Heart left ventricle (tissue), 16 donors: Measurements from ENCODE around the gene CNOT10. TPM values are rescaled to one million over a fixed set of nuclear protein-coding genes. Genes with fewer than 3 reads are reported as not detected.
"Not testable (repeated sequence)": the region's sequence is repeated elsewhere in the genome, so short reads cannot be mapped to it uniquely, and the experiment has no call there.

Experiments
- ATAC-seq, 4 donors: fragments of 200-7000 bp; cut with Tn5 transposase; one replicate each; pipeline ENCODE4 v1.9.1; 2020 to 2022; ENCODE audit warnings: moderate library complexity in 4 of 4, mild to moderate bottlenecking in 3 of 4, moderate number of reproducible peaks in 1 of 4
- DNase-seq, 5 donors: peaks; one replicate each; pipeline ENCODE4 v3.0.0-alpha.2; 2020
- H3K27ac ChIP-seq, 12 donors: fragments of 200-600 bp; sonication (generic) in 4 of 12; one replicate each; pipeline versions ENCODE4 v1.5.0 to v1.8.0; 2016 to 2022; ENCODE audit warnings: mild to moderate bottlenecking in 2 of 12
- H3K27me3 ChIP-seq, 9 donors: fragments of 200-600 bp; sonication (generic) in 2 of 9; one replicate each; pipeline versions ENCODE4 v1.5.1 to v1.8.0; 2016 to 2022; ENCODE audit warnings: mild to moderate bottlenecking in 3 of 9
- H3K36me3 ChIP-seq, 9 donors: fragments of 200-600 bp; sonication (generic) in 2 of 9; one replicate each; pipeline versions ENCODE4 v1.5.0 to v1.8.0; 2018 to 2022; ENCODE audit warnings: mild to moderate bottlenecking in 2 of 9
- H3K4me1 ChIP-seq, 12 donors: fragments of 200-600 bp; sonication (generic) in 4 of 12; one replicate each; pipeline versions ENCODE4 v1.5.0 to v1.8.0; 2016 to 2022; ENCODE audit warnings: mild to moderate bottlenecking in 3 of 12
- H3K4me3 ChIP-seq, 12 donors: fragments of 200-600 bp; sonication (generic) in 4 of 12; one replicate each; pipeline versions ENCODE4 v1.5.0 to v1.8.0; 2017 to 2022; ENCODE audit warnings: mild to moderate bottlenecking in 9 of 12, moderate library complexity in 4 of 12
- H3K9me3 ChIP-seq, 12 donors: fragments of 200-600 bp; sonication (generic) in 4 of 12; one replicate each; pipeline versions ENCODE4 v1.5.0 to v1.8.0; 2016 to 2022; ENCODE audit warnings: mild to moderate bottlenecking in 1 of 12
- POLR2A ChIP-seq, 2 donors: fragments of 450-650 bp; IDR thresholded peaks; one replicate each; pipeline ENCODE4 v1.6.1; 2017; ENCODE audit warnings: antibody characterized with exemption in 2 of 2, mild to moderate bottlenecking in 2 of 2, moderate library complexity in 2 of 2
- WGBS, 4 donors: extraction: QIAGEN DNeasy Blood & Tissue Kit in 2 of 4; methylation state at CpG; one replicate each; pipeline versions ENCODE4 v1.1.5 to v1.1.7; 2013 to 2018; 5-methylcytosine and 5-hydroxymethylcytosine counted together
- intact Hi-C, 10 donors: fragments of 100-400 bp; cut with DNase I; formaldehyde crosslinking; loops; one replicate each; pipeline versions ENCODE4 v1.11.1 to v1.14.2; 2022
- polyA plus RNA-seq, 2 donors: library from polyadenylated mRNA; stranded (reverse); fragments of 200-250 nt; gene quantifications; one replicate each; pipeline ENCODE4 v1.2.3, GENCODE V29; 2013
- total RNA-seq, 9 donors: library from RNA; depleted of rRNA in 2 of 9; stranded (reverse); fragments of >200 nt in 2 of 9; fragmentation: NEBNext Ultra II Directional in 3 of 9; extraction: Animal tissue kit (Norgen Biotek cat#: 25700) in 3 of 9; gene quantifications; one replicate each; pipeline versions ENCODE4 v1.1.0 to v1.2.4, GENCODE V29; 2016 to 2023
- TF ChIP-seq, protein P1 (sequence below), 12 donors: fragments of 200-600 bp; sonication (generic) in 4 of 12; IDR thresholded peaks; one replicate each; pipeline versions ENCODE4 v1.5.0 to v1.8.0; 2018 to 2022; ENCODE audit warnings: antibody characterized with exemption in 12 of 12, mild to moderate bottlenecking in 5 of 12
- donor health status: ischemic (EF 13 %, LVEDD 7.1; RV severe dilation, severe dysfunction).
- donor health status: healthy with polysubstance abuse.
- donor health status: DM: no; HTN: yes; CAD: no.
- donor health status: DM: no; HTN: no; CAD: no.
- donor health status: ischemic (EF 25% LVEDD 6.9; RV normal size, moderate dysfunction).
- donor health status: ischemic (EF 25% LVEDD 5.7; RV mildly dilated, moderate dysfunction).
- donor health status: healthy.
- donor health status: DM: yes; HTN: yes; CAD: no.
- donor health status: ischemic (EF 35%, LVEDD 5.7; RV mildly dilated, moderate dysfunction).
- donor health status: nonischemic (EF 11% LVEDD 7.7; RV severe dilation, severe dysfunction).
- donor health status: DM: yes; HTN: yes; CAD: no.
- donor health status: PGD.
- donor health status: ischemic (EF 29% LVEDD 5.4; RV normal size, mild dysfunction).
- donor health status: nonischemic (EF 23%, LVEDD 6.1; RV moderate dilation, normal function).

The CNOT10 gene
- total and polyA plus RNA-seq, 11 donors = 6.3 to 23.3 (median 15.9) TPM

DNA sequence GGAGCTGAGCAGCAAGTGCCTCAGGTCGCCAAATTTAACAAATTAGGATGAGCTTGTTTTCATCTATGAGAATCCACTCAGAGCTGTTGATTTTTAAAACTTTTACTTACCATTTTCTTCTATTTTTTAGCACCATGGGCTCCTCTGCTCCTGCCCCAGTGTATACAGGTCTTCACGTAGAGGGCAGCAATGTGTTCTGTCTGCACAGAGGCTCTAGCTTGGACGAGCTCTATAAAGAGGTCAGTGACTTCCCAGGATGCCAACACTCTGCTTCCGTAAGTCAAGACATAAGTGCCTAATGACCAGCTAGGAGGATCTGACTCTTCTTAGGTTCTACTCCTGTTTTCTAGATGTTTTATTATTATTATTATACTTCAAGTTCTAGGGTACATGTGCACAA lies 41.2 kb upstream of the CNOT10 start:
- WGBS, 4 donors = 70 to 80% (median 75%) methylated on average over 4 of the region's 4 CpGs

DNA sequence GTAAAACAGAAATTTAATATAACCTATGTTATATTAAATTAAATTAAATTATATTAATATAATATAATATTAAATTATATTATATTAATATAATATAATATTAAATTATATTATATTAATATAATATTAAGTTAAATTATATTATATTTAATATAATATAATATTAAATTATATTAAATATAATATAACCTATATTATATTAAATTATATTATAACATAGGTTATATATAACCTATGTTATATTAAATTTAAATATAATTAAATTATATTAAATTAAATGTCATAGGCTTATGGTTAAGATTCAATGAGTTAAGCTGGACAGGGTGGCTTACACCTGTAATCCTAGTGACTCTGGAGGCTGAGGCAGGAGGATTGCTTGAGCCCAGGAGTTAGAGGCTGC lies 40.6 kb upstream of the CNOT10 start:
- H3K4me3 ChIP-seq = no peak overlapping the region
- ATAC-seq (no peak), DNase-seq (no peak)
- H3K36me3 ChIP-seq = no peaks in the 10 kb centered on the region
- peaks cover 0 to 3% (median 0%) of the 10 kb centered on the region in 12 donors for H3K4me1 ChIP-seq
- no peaks in the 10 kb centered on the region for H3K27me3 ChIP-seq
- no peak for TF ChIP-seq POLR2A (IDR thresholded peaks at IDR 0.05)
- TF ChIP-seq, protein P1, sequence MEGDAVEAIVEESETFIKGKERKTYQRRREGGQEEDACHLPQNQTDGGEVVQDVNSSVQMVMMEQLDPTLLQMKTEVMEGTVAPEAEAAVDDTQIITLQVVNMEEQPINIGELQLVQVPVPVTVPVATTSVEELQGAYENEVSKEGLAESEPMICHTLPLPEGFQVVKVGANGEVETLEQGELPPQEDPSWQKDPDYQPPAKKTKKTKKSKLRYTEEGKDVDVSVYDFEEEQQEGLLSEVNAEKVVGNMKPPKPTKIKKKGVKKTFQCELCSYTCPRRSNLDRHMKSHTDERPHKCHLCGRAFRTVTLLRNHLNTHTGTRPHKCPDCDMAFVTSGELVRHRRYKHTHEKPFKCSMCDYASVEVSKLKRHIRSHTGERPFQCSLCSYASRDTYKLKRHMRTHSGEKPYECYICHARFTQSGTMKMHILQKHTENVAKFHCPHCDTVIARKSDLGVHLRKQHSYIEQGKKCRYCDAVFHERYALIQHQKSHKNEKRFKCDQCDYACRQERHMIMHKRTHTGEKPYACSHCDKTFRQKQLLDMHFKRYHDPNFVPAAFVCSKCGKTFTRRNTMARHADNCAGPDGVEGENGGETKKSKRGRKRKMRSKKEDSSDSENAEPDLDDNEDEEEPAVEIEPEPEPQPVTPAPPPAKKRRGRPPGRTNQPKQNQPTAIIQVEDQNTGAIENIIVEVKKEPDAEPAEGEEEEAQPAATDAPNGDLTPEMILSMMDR (IDR thresholded peaks at IDR 0.05) = no peak
- no peaks in the 10 kb centered on the region for H3K9me3 ChIP-seq
- H3K27ac ChIP-seq = no peak overlapping the region
- intact Hi-C loops = no loop called here

More for the DNA sequence above, 41.2 kb upstream of the CNOT10 start:
- H3K27ac ChIP-seq = no peak overlapping the region
- no peak for ATAC-seq
- no peak for DNase-seq
- TF ChIP-seq, protein P1 (IDR thresholded peaks at IDR 0.05) = no peak
- TF ChIP-seq POLR2A (IDR thresholded peaks at IDR 0.05) = no peak
- intact Hi-C loops = no loop called here
- peaks cover 0 to 3% (median 0%) of the 10 kb centered on the region in 12 donors for H3K4me1 ChIP-seq
- H3K36me3 ChIP-seq = no peaks in the 10 kb centered on the region
- H3K27me3 ChIP-seq = no peaks in the 10 kb centered on the region
- no peaks in the 10 kb centered on the region for H3K9me3 ChIP-seq
- no peak overlapping the region for H3K4me3 ChIP-seq

DNA sequence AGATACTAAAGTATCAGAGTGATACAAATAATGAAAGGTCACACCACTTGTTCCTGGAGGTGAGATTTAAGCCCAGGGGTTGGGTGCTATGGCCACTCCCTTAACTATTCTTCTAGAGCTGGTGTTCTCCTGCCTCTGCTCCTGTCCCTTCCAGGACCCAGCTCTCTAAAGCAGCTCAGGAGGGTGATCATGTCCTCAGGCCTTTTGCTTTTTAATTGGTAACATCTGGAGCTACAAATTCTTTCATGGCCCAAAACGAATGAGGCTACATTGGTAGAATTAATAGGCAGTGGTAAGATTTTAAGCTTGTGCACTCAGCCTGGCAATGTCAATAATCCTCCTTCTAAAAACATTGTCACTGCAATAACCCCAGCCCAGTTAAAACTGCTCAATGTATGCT lies 38.2 kb upstream of the CNOT10 start:
- no peak for TF ChIP-seq POLR2A (IDR thresholded peaks at IDR 0.05)
- TF ChIP-seq, protein P1 (IDR thresholded peaks at IDR 0.05) = no peak
- WGBS, 4 donors = 54 to 73% (median 65%) methylated on average over 1 of the region's 1 CpG
- intact Hi-C loops = no loop called here

GRCh38 chr3:32652337-32653100 lies 32.5 kb upstream of the CNOT10 start:
- H3K9me3 ChIP-seq, H3K27ac ChIP-seq, intact Hi-C loops, H3K4me1 ChIP-seq, ATAC-seq, DNase-seq, H3K4me3 ChIP-seq, H3K27me3 ChIP-seq, H3K36me3 ChIP-seq: not testable (repeated sequence)
- 92 to 97% (median 94%) methylated on average over 9 of the region's 9 CpGs for WGBS, 4 donors

More for the DNA sequence above, 38.2 kb upstream of the CNOT10 start:
- Histone ChIP-seq H3K27me3 (no peaks in the 10 kb centered on the region), H3K4me3 (no peak overlapping the region), H3K27ac (no peak overlapping the region), H3K36me3 (no peaks in the 10 kb centered on the region), H3K9me3 (no peaks in the 10 kb centered on the region), H3K4me1 (no peaks in the 10 kb centered on the region)
- DNase-seq (no peak), ATAC-seq (no peak)

DNA sequence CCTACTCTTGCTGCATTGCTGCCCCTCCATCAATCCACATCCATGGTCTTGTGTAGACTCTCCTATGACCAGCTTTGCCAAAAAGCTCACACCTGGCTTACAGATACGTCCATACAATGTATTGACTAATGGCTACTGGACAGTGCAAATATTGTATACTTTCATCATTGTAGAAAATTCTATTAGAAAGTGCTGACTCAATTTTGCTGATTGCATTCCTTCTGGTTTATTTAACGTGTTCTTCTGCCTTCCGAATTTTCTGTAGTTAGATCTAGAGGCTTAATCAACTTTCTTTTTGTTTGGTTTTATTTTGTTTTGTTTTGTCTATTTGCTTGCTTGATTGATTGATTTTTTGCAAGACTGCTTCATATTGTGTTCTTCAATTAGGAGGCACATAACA lies 29.8 kb upstream of the CNOT10 start:
- no peaks in the 10 kb centered on the region for H3K4me1 ChIP-seq

More for the DNA sequence above, 29.8 kb upstream of the CNOT10 start:
- H3K27ac ChIP-seq = no peak overlapping the region
- H3K36me3 ChIP-seq = no peaks in the 10 kb centered on the region
- intact Hi-C loops = no loop called here
- no peak overlapping the region for H3K4me3 ChIP-seq
- 82 to 91% (median 87%) methylated on average over 3 of the region's 3 CpGs for WGBS, 4 donors
- TF ChIP-seq POLR2A (IDR thresholded peaks at IDR 0.05) = no peak
- TF ChIP-seq, protein P1 (IDR thresholded peaks at IDR 0.05) = no peak
- no peaks in the 10 kb centered on the region for H3K9me3 ChIP-seq
- ATAC-seq (no peak), DNase-seq (no peak)
- no peaks in the 10 kb centered on the region for H3K27me3 ChIP-seq
